K562 (cell line): ENCODE data around the gene B3GNT9. TPM values are rescaled to one million over a fixed set of nuclear protein-coding genes. Genes with fewer than 3 reads are reported as not detected.

Source experiments
- CTCF ChIP-seq, 3 experiments: IDR thresholded peaks in 2 of 3; conservative IDR thresholded peaks in 1 of 3; 2 replicates each; pipeline ENCODE4 v1.5.1; 2011 to 2012; ENCODE audit warnings: low read length in 3 of 3, mild to moderate bottlenecking in 3 of 3, control low read depth in 2 of 3, improper control_type of control experiment in 1 of 3, inconsistent platforms in 1 of 3, low read depth in 1 of 3, mixed read lengths in 1 of 3, moderate library complexity in 1 of 3; ENCODE audit not compliant: insufficient read depth in 2 of 3
- MTA3 ChIP-seq: fragments of 450-650 bp; formaldehyde crosslinking; IDR thresholded peaks from 2 replicates; pipeline ENCODE4 v1.6.1; 2017; ENCODE audit warnings: mild to moderate bottlenecking, borderline replicate concordance
- RAD21 ChIP-seq, 2 experiments: fragments of 250-450 bp in 1 of 2; fragments of 450-650 bp in 1 of 2; sonication (Bioruptor Pico) in 1 of 2; formaldehyde crosslinking in 1 of 2; IDR thresholded peaks in 1 of 2; conservative IDR thresholded peaks in 1 of 2; 2 replicates each; pipeline versions ENCODE4 v1.4.0 to v1.8.0; 2020 to 2022; ENCODE audit warnings: mild to moderate bottlenecking in 2 of 2, moderate library complexity in 1 of 2
- RBM39 ChIP-seq: fragments of 200-400 bp; formaldehyde crosslinking; optimal IDR thresholded peaks from 2 replicates; pipeline ENCODE3; 2018; ENCODE audit warnings: low read depth, low read length
- polyA plus RNA-seq, 8 experiments: library from polyadenylated mRNA; depleted of rRNA in 4 of 8; stranded (reverse) in 5 of 8; unstranded in 3 of 8; fragments of >200 nt; fragmentation: Nextera tagmentation in 2 of 8; fragmentation: Illumina TruSeq in 1 of 8; extraction: Ambion mirVana in 2 of 8; extraction: Trizol in 1 of 8; gene quantifications; 2 replicates each; pipeline versions ENCODE4 v1.2.1 to v1.2.3, GENCODE V29; 2011 to 2014; ENCODE audit warnings: inconsistent platforms in 1 of 8, missing spikeins in 1 of 8
- total RNA-seq, 7 experiments: library from RNA; depleted of rRNA in 6 of 7; stranded (reverse); fragments of >200 nt in 6 of 7; fragmentation: Illumina TruSeq in 2 of 7; extraction: Trizol in 2 of 7; gene quantifications; 2 replicates each; pipeline versions ENCODE4 v1.2.1 to v1.2.3, GENCODE V29; 2011 to 2021; ENCODE audit warnings: low replicate concordance in 1 of 7
- TF ChIP-seq, protein P1 (sequence below), 2 experiments: fragments of 450-650 bp; formaldehyde crosslinking in 1 of 2; IDR thresholded peaks; 2 replicates each; pipeline versions ENCODE4 v1.4.0 to v1.6.1; 2014 to 2020; ENCODE audit warnings: mild to moderate bottlenecking in 2 of 2, borderline replicate concordance in 1 of 2, low read depth in 1 of 2

Gene B3GNT9
- total and polyA plus RNA-seq, 9 of the 15 experiments (the other 6 are each of a cell fraction or from before 2014, with no cell fraction given): 0.01 to 1.8 (median 1.1) TPM; not detected in 1

DNA sequence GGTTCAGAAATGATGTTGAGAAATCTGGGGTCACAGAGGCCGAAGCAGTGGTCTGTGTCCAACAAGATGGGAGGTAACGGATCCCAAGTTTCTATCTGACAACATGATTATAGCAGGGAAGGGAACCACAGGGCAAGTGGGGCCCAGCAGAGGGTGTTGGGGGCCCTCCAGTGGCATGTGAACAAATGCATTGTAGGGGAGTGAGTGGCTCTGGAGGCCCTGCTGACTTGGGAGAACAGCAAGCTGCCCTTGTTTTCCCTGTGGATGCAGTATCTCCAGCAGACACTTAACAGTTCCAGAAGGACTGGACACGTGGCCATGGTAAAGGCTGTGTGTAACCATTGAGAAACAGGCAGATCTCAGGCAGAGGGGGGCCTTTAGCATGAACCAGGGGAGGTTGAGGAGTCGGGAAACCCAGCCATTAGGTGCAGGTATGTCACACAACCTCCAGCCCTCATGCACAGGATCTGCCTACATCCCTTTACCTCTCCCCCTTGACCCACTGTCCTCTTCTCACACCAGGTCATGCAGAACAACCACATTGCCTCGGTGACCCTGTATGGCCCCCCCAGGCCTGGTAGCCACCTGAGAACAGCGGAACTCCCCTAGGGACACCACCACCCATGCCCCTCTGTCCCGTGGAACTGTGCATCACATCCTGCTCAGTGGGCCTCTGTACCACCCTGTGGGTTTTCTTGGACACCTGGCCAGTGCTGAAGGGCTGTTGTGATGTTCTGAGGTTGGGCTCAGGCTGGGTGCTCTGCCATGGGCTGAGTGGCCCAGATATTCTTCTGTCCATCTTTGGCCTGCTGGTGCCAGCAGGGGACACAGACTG, 4.1 kb downstream of the B3GNT9 start (continued):
- TF ChIP-seq, protein P1, sequence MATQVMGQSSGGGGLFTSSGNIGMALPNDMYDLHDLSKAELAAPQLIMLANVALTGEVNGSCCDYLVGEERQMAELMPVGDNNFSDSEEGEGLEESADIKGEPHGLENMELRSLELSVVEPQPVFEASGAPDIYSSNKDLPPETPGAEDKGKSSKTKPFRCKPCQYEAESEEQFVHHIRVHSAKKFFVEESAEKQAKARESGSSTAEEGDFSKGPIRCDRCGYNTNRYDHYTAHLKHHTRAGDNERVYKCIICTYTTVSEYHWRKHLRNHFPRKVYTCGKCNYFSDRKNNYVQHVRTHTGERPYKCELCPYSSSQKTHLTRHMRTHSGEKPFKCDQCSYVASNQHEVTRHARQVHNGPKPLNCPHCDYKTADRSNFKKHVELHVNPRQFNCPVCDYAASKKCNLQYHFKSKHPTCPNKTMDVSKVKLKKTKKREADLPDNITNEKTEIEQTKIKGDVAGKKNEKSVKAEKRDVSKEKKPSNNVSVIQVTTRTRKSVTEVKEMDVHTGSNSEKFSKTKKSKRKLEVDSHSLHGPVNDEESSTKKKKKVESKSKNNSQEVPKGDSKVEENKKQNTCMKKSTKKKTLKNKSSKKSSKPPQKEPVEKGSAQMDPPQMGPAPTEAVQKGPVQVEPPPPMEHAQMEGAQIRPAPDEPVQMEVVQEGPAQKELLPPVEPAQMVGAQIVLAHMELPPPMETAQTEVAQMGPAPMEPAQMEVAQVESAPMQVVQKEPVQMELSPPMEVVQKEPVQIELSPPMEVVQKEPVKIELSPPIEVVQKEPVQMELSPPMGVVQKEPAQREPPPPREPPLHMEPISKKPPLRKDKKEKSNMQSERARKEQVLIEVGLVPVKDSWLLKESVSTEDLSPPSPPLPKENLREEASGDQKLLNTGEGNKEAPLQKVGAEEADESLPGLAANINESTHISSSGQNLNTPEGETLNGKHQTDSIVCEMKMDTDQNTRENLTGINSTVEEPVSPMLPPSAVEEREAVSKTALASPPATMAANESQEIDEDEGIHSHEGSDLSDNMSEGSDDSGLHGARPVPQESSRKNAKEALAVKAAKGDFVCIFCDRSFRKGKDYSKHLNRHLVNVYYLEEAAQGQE (IDR thresholded peaks at IDR 0.05; ENCODE audit: borderline replicate concordance): peak; percentile 14; the same call in 1 of the 2 replicates
- TF ChIP-seq, protein P1 (CRISPR knock-in tag; IDR thresholded peaks at IDR 0.05; ENCODE audit: low read depth): no peak
- TF ChIP-seq MTA3 (no peak), CTCF (IDR thresholded peaks at IDR 0.05 in 2 of 3, conservative IDR thresholded peaks at IDR 0.05 in 1 of 3; ENCODE audit: insufficient read depth in 2 of 3, low read depth in 1 of 3, low read length in 3 of 3) (peak in 1 of 3 experiments; percentile 21; a peak in 2 of 6 replicates), RAD21 (CRISPR knock-in tag; conservative IDR thresholded peaks at IDR 0.05 in 1 of 2, IDR thresholded peaks at IDR 0.05 in 1 of 2) (0 out of 4 replicates have a peak, but pooled peaks of 1 of the 2 experiments have one; percentile 16), RBM39 (no peak)
